Duodenal mucosa (tissue), 2 donors: ENCODE data around the gene PTPRB.
"Not testable (repeated sequence)": the region's sequence is repeated elsewhere in the genome, so short reads cannot be mapped to it uniquely, and the experiment has no call there.

Experiments
- H3K27ac ChIP-seq: one replicate; pipeline ENCODE4 v1.7.0; 2013; ENCODE audit warnings: low read depth, low read length
- H3K27me3 ChIP-seq, 2 donors: one replicate each; pipeline ENCODE4 v1.7.0; 2013; ENCODE audit warnings: low read length in 2 of 2, control low read depth in 1 of 2; ENCODE audit not compliant: insufficient read depth in 2 of 2, control insufficient read depth in 1 of 2
- H3K36me3 ChIP-seq, 2 donors: one replicate each; pipeline ENCODE4 v1.7.0; 2013; ENCODE audit warnings: low read length in 2 of 2, control low read depth in 1 of 2; ENCODE audit not compliant: insufficient read depth in 2 of 2, control insufficient read depth in 1 of 2
- H3K4me1 ChIP-seq, 2 donors: one replicate each; pipeline ENCODE4 v1.7.0; 2013; ENCODE audit warnings: low read length in 2 of 2, control low read depth in 1 of 2; ENCODE audit not compliant: insufficient read depth in 2 of 2, control insufficient read depth in 1 of 2
- H3K4me3 ChIP-seq, 2 donors: one replicate each; pipeline ENCODE4 v1.7.0; 2013; ENCODE audit warnings: low read length in 2 of 2, low read depth in 1 of 2
- H3K9ac ChIP-seq, 2 donors: one replicate each; pipeline ENCODE4 v1.7.0; 2013; ENCODE audit warnings: low read length in 2 of 2, low read depth in 1 of 2
- H3K9me3 ChIP-seq, 2 donors: one replicate each; pipeline ENCODE4 v1.7.0; 2013; ENCODE audit warnings: low read length in 2 of 2, control low read depth in 1 of 2; ENCODE audit not compliant: control insufficient read depth in 1 of 2

The PTPRB gene

DNA sequence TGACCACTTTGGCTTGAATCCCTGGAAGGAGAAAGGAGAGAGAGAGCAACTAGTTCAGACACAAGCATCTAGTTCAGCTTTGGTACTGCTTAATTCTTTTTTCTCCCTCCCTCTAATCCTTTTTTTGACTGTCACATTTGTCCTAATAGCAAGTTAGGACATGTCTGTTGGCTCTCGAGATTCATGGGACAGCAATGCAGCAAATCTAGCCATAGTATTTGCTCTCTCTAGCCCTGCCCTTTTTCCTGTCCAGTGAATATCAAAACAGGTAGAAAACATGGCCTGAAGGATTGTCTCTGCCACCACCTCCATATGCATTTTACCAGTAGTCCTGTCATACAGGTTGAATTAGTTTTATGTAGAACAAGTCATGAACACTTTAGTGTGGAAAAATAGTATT, 116.4 kb downstream of the PTPRB start:
- peaks cover 3 to 9% of the 10 kb centered on the region in 2 donors for H3K36me3 ChIP-seq
- no peaks in the 10 kb centered on the region for H3K9me3 ChIP-seq
- H3K4me1 ChIP-seq = no peaks in the 10 kb centered on the region
- H3K27me3 ChIP-seq = no peaks in the 10 kb centered on the region
- H3K4me3 ChIP-seq = no peak overlapping the region
- H3K27ac ChIP-seq = no peak overlapping the region
- H3K9ac ChIP-seq = no peak overlapping the region

DNA sequence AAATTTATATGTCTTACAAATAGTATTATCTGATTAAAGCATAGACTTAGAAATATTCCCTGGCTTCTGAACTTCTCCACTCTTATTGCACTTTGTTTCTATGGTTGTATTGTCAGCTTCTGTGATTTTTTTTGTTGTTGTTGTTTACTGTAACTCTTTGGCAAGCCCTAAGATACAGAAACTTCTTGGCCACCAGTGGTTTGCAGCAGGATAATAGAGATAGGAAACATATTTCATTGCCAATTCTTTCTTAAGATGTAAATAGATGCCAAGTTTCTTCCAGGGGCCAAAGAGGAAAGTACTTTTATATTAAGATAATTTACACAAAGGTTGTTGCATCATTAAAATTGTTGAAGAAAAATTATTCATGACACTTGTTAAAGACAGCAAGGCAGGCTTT, 123.8 kb downstream of the PTPRB start:
- Histone ChIP-seq H3K36me3 (no peaks in the 10 kb centered on the region), H3K9me3 (peaks cover under 1 to 5% of the 10 kb centered on the region in 2 donors), H3K27me3 (no peaks in the 10 kb centered on the region), H3K9ac (no peak overlapping the region), H3K27ac (no peak overlapping the region), H3K4me1 (no peaks in the 10 kb centered on the region), H3K4me3 (no peak overlapping the region)

DNA sequence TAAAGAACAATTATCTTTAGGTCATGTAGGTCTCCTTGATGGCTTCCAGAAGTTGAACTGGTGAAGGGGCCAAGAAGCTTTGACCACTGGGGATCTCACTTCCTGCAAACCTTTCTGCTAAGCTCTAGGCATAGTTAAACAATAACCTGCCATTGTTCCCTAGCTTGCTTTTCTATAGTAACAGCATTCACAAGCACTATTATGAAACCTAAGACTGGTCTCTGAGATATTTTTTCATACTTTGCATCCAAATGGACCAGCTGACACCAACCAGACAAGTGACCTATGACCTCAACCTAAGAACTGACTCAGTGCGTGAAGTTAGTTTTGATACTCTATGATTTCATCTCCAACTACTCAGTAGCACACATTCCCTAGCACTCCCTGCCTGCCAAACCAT, 129.1 kb downstream of the PTPRB start:
- Histone ChIP-seq H3K4me3 (no peak overlapping the region), H3K36me3 (no peaks in the 10 kb centered on the region), H3K27ac (no peak overlapping the region), H3K9me3 (peaks cover 3 to 8% of the 10 kb centered on the region in 2 donors), H3K4me1 (peaks cover 0 to 4% of the 10 kb centered on the region in 2 donors), H3K9ac (no peak overlapping the region), H3K27me3 (no peaks in the 10 kb centered on the region)

DNA sequence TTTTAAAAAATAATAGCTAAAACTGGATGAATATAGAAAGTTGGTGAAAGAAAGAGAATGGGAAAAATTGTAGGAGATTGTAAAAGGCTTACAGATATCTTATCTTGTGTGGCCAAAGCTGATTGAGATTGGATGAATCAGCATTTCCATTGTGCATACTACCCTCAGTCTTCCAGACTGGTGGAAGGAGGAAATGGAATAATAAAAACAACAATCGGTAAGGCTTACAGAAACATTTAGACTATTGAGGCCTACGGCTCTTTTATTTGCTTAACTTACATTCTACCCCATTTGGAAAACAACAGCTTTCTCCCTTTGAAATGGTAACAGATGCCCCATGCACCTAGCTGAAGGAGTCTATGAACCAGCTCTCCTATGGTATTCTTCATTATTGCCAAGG, 129.8 kb downstream of the PTPRB start:
- H3K4me3 ChIP-seq = no peak overlapping the region
- no peaks in the 10 kb centered on the region for H3K27me3 ChIP-seq
- H3K9me3 ChIP-seq = peaks cover 3 to 8% of the 10 kb centered on the region in 2 donors
- H3K36me3 ChIP-seq = no peaks in the 10 kb centered on the region
- no peak overlapping the region for H3K27ac ChIP-seq
- H3K9ac ChIP-seq = no peak overlapping the region
- peaks cover 0 to 4% of the 10 kb centered on the region in 2 donors for H3K4me1 ChIP-seq

DNA sequence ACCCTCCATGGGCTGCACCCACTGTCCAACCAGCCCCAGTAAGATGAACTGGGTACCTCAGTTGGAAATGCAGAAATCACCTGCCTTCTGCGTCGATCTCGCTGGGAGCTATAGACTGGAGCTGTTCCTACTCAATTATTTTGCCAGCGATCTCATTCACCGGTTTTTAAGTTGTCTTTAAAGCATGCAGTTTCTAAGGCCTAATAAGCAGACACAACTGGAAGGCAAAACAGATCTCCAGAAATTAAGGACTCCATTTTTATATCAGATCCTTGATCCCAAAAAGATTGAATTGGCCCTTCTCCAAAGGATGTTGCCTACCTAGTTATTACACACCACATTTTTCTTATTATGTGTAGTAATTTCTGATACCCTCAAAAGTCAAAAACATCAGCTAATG, 139.7 kb downstream of the PTPRB start:
- no peaks in the 10 kb centered on the region for H3K4me1 ChIP-seq
- no peaks in the 10 kb centered on the region for H3K9me3 ChIP-seq
- no peaks in the 10 kb centered on the region for H3K27me3 ChIP-seq
- H3K27ac ChIP-seq = no peak overlapping the region
- H3K4me3 ChIP-seq = no peak overlapping the region
- H3K36me3 ChIP-seq = no peaks in the 10 kb centered on the region
- H3K9ac ChIP-seq = no peak overlapping the region

DNA sequence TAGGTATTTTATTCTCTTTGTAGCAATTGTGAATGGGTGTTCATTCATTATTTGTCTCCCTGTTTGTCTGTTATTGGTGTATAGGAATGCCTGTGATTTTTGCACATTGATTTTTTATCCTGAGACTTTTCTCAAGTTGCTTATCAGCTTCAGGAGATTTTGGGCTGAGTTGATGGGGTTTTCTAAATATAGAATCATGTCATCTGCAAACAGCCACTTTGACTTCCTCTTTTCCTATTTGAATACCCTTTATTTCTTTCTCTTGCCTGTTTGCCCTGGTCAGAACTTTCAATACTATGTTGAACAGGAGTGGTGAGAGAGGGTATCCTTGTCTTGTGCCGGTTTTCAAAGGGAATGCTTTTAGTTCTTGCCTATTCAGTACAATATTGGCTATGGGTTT, 144.3 kb downstream of the PTPRB start:
- H3K4me3 ChIP-seq, H3K9me3 ChIP-seq, H3K27me3 ChIP-seq, H3K36me3 ChIP-seq, H3K4me1 ChIP-seq, H3K9ac ChIP-seq, H3K27ac ChIP-seq: not testable (repeated sequence)

DNA sequence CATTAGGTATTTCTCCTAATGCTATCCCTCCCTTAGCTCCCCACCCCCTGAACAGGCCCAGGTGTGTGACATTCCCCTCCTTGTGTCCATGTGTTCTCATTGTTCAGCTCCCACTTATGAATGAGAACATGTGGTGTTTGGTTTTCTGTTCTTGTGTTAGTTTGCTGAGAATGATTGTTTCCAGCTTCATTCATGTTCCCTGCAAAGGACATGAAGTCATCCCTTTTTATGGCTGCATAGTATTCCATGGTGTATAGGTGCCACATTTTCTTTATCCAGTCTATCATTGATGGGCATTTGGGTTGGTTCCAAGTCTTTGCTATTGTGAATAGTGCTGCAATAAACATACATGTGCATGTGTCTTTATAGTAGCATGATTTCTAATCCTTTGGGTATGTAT, 146.3 kb downstream of the PTPRB start:
- H3K36me3 ChIP-seq, H3K27me3 ChIP-seq, H3K9ac ChIP-seq, H3K9me3 ChIP-seq, H3K4me3 ChIP-seq, H3K27ac ChIP-seq, H3K4me1 ChIP-seq: not testable (repeated sequence)

DNA sequence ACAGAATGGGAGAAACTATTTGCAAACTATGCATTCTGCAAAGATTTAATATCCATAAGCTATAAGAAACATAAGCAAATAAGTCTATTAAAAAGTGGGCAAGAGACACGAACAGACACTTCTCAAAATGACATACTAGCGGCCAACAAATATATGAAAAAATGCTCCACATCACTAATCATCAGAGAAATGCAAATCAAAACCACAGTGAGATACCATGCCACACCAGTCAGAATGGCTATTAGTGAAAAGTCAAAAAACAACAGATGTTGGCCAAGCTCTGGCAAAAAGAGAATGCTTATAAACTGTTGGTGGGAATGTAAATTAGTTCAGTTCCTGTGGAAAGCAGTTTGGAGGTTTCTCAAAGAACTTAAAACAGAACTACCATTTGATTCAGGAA, 149.8 kb downstream of the PTPRB start:
- H3K4me1 ChIP-seq = peaks cover 4% of the 10 kb centered on the region in 2 donors
- no peak overlapping the region for H3K9ac ChIP-seq
- no peak overlapping the region for H3K4me3 ChIP-seq
- no peak overlapping the region for H3K27ac ChIP-seq
- no peaks in the 10 kb centered on the region for H3K27me3 ChIP-seq
- no peaks in the 10 kb centered on the region for H3K36me3 ChIP-seq
- H3K9me3 ChIP-seq = no peaks in the 10 kb centered on the region

DNA sequence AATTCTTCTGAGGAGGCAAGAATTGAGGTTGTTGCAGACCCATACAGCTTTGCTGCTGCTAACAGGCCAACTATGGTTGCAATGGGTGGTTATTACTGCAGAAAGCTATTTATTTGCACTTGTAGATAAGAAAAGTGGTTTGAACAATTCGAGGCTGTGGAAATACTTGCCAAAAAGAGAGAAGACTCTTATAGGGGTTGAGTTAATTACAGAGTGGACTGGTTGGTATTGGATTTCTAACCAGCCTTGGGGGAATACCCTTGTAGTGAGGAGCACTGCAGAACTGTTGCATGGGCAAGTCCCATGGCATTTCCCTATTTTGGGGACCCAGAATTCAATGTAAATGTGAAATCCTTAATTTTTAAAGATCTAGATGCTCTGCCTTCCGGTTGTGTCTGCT, 150.6 kb downstream of the PTPRB start:
- H3K4me3 ChIP-seq = no peak overlapping the region
- no peak overlapping the region for H3K27ac ChIP-seq
- no peak overlapping the region for H3K9ac ChIP-seq
- H3K36me3 ChIP-seq = no peaks in the 10 kb centered on the region
- no peaks in the 10 kb centered on the region for H3K27me3 ChIP-seq
- peaks cover 4% of the 10 kb centered on the region in 2 donors for H3K4me1 ChIP-seq
- no peaks in the 10 kb centered on the region for H3K9me3 ChIP-seq

DNA sequence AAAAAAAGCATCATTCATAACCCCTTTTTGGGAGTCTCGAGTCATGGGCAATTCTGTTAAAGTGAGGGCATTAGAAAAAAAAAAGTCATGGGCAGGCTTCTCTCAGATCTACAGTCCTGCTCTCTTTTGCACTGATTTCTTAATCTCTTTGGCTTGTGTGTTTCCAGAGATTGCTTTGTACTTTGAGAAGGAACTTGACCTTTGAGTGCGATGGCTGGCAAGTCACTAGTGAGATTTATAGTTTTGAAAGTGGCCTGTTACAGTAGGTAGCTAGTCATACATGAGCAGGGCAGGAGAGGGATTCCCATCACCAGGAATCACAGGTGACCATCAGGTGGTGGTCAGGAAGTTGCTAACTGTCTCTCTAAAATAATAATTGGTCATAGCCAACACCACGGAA, 151.5 kb downstream of the PTPRB start:
- Histone ChIP-seq H3K27ac (no peak overlapping the region), H3K4me3 (no peak overlapping the region), H3K36me3 (no peaks in the 10 kb centered on the region), H3K27me3 (no peaks in the 10 kb centered on the region), H3K9ac (no peak overlapping the region), H3K9me3 (no peaks in the 10 kb centered on the region), H3K4me1 (peaks cover 4% of the 10 kb centered on the region in 2 donors)

DNA sequence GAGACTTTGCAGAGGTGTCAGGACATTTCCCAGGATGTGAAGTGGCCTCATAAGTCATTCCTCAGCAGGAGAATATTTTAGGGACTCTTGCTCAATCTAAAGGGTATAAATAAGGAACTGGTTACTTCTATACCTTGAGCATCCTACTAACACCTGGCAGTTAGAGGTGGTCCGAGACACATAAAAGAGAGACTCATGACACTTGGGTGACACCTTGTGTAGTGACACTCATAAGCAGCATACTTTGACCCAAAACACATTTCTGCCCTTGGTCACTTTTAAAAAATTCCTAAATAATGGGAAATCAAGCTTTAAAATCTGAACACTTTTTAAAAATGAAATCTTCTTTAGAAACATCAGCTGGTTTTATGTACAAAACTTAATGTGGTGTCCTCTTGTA, 152.8 kb downstream of the PTPRB start:
- H3K9me3 ChIP-seq = no peaks in the 10 kb centered on the region

More for the DNA sequence above, 152.8 kb downstream of the PTPRB start:
- Histone ChIP-seq H3K9ac (no peak overlapping the region), H3K4me3 (no peak overlapping the region), H3K36me3 (no peaks in the 10 kb centered on the region), H3K4me1 (peaks cover 4% of the 10 kb centered on the region in 2 donors), H3K27ac (no peak overlapping the region), H3K27me3 (no peaks in the 10 kb centered on the region)
